Measurements from ENCODE around the gene VASP. TPM values are rescaled to one million over a fixed set of nuclear protein-coding genes. Genes with fewer than 3 reads are reported as not detected.
"Not testable (repeated sequence)": the region's sequence is repeated elsewhere in the genome, so short reads cannot be mapped to it uniquely, and the experiment has no call there.

VASP gene
- total and polyA plus RNA-seq, 7 donors, result 13.5 to 76.3 (median 22.7) TPM

DNA sequence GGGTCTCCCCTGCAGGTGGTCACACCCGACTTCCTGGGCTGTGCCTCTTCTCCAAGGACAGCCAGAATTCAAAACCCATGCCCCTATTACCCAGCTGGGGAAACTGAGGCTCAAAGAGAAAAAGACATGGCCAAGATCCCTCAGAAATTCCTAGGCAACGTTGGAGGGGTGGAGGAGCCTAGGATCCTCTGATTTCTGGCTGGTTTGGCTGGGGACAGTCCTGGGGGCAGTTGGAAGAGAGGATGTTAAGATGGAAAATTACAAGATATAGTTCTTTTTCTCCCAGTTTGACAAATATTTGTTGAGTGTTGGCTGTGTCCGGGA lies 2.4 kb downstream of the VASP start:
- H3K36me3 ChIP-seq (ENCODE audit: insufficient read depth in 1 of 2, low read depth in 1 of 2), result no peaks in the 10 kb centered on the region
- peaks cover 12% of the 10 kb centered on the region for H3K4me1 ChIP-seq
- no peaks in the 10 kb centered on the region for H3K9me3 ChIP-seq
- TF ChIP-seq, protein P1, sequence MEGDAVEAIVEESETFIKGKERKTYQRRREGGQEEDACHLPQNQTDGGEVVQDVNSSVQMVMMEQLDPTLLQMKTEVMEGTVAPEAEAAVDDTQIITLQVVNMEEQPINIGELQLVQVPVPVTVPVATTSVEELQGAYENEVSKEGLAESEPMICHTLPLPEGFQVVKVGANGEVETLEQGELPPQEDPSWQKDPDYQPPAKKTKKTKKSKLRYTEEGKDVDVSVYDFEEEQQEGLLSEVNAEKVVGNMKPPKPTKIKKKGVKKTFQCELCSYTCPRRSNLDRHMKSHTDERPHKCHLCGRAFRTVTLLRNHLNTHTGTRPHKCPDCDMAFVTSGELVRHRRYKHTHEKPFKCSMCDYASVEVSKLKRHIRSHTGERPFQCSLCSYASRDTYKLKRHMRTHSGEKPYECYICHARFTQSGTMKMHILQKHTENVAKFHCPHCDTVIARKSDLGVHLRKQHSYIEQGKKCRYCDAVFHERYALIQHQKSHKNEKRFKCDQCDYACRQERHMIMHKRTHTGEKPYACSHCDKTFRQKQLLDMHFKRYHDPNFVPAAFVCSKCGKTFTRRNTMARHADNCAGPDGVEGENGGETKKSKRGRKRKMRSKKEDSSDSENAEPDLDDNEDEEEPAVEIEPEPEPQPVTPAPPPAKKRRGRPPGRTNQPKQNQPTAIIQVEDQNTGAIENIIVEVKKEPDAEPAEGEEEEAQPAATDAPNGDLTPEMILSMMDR (IDR thresholded peaks at IDR 0.05), result no peak
- H3K27ac ChIP-seq, result peak overlapping the region; percentile 93
- WGBS, 3 donors, result 19 to 32% (median 23%) methylated on average over 3 of the region's 3 CpGs
- intact Hi-C loops (cut with DNase I), result no loop called here
- ATAC-seq, result no peak
- no peaks in the 10 kb centered on the region for H3K27me3 ChIP-seq (ENCODE audit: insufficient read depth in 3 of 3, low read length in 2 of 3)
- peak overlapping the region; percentile 100 for H3K4me3 ChIP-seq
- no peak for DNase-seq

DNA sequence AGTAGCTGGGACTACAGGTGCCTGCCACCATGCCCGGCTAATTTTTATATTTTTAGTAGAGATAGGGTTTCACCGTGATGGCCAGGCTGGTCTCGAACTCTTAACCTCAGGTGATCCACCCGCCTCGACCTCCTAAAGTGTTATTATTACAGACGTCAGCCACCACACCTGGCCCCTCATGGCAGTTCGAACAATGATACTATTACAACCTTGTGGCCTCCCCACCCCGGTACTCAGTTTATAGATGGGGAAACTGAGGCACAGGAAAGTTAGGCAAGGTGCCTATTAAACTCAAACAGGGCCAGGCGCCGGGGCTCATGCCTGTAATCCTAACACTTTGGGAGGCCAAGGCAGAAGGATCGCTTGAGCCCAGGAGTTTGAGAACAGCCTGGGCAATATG lies 3.1 kb downstream of the VASP start:
- ATAC-seq; intact Hi-C loops (cut with DNase I); H3K9me3 ChIP-seq; H3K27me3 ChIP-seq (ENCODE audit: insufficient read depth in 3 of 3, low read length in 2 of 3); H3K36me3 ChIP-seq (ENCODE audit: insufficient read depth in 1 of 2, low read depth in 1 of 2); DNase-seq: not testable (repeated sequence)
- peak overlapping the region; percentile 93 for H3K27ac ChIP-seq
- 69 to 77% (median 69%) methylated on average over 11 of the region's 11 CpGs for WGBS, 3 donors
- peaks cover 15% of the 10 kb centered on the region for H3K4me1 ChIP-seq
- H3K4me3 ChIP-seq, result peak overlapping the region; percentile 100

DNA sequence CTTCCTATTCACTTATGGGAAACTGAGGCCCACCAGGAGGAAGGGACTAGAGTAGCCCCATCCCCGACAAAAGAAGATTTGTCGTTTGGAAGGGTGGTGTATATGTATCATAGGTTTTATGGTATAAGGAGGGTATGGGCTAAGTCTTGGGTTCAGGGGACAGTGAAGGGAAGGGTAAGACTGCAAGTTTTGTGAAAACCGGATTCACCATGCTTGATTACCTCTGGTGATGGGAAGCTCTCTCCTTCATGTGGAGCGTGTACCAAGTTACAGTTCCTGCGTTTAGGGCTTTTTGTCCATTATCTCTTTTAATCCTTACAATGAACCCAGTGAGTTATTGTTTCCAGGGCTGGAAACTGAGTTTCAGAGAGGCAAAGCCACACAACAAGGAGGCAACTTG lies 3.8 kb downstream of the VASP start:
- WGBS, 3 donors, result 86 to 88% (median 88%) methylated on average over 5 of the region's 5 CpGs
- intact Hi-C loops (cut with DNase I), result no loop called here
- Histone ChIP-seq H3K27ac (no peak overlapping the region), H3K36me3 (ENCODE audit: insufficient read depth in 1 of 2, low read depth in 1 of 2) (no peaks in the 10 kb centered on the region), H3K4me1 (peaks cover 15% of the 10 kb centered on the region), H3K27me3 (ENCODE audit: insufficient read depth in 3 of 3, low read length in 2 of 3) (no peaks in the 10 kb centered on the region), H3K9me3 (no peaks in the 10 kb centered on the region), H3K4me3 (no peak overlapping the region)
- ATAC-seq (no peak), DNase-seq (no peak)
- TF ChIP-seq, protein P1 (IDR thresholded peaks at IDR 0.05), result no peak

DNA sequence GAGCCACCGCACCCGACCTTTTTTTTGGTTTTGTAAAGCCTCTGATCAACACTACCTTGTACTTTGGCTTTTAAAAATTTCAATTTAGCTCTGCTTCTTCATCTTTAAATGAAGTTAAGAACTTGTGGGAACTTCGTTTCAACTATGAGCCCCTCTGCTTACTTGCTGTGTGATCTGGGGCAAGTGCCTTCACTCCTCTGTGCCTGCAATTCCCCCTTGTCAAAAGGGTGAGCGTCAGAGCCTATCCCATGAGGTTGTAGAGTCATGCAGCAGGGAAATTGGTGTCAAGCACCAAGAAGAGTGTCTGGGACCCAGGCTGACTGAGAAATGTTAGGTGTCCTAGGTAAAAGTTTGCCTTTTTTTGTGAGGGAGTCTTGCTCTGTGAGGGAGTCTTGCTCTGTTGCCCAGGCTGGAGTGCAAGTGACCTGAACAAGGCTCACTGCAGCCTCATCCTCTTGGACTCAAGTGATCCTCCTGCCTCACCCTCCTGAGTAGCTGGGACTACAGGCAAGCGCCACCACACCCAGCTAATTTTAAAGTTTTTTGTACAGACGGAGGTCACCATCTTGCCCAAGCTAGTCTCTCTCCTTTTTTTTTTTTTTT lies 5.7 kb downstream of the VASP start:
- Histone ChIP-seq H3K4me3 (no peak overlapping the region), H3K36me3 (ENCODE audit: insufficient read depth in 1 of 2, low read depth in 1 of 2) (peaks cover 0 to 5% of the 10 kb centered on the region in 2 donors), H3K4me1 (peaks cover 15% of the 10 kb centered on the region), H3K27ac (no peak overlapping the region), H3K27me3 (ENCODE audit: insufficient read depth in 3 of 3, low read length in 2 of 3) (no peaks in the 10 kb centered on the region), H3K9me3 (no peaks in the 10 kb centered on the region)
- intact Hi-C loops (cut with DNase I), result no loop called here
- no peak for DNase-seq
- TF ChIP-seq, protein P1 (IDR thresholded peaks at IDR 0.05), result no peak
- 86 to 89% (median 87%) methylated on average over 6 of the region's 6 CpGs for WGBS, 3 donors
- ATAC-seq, result no peak

DNA sequence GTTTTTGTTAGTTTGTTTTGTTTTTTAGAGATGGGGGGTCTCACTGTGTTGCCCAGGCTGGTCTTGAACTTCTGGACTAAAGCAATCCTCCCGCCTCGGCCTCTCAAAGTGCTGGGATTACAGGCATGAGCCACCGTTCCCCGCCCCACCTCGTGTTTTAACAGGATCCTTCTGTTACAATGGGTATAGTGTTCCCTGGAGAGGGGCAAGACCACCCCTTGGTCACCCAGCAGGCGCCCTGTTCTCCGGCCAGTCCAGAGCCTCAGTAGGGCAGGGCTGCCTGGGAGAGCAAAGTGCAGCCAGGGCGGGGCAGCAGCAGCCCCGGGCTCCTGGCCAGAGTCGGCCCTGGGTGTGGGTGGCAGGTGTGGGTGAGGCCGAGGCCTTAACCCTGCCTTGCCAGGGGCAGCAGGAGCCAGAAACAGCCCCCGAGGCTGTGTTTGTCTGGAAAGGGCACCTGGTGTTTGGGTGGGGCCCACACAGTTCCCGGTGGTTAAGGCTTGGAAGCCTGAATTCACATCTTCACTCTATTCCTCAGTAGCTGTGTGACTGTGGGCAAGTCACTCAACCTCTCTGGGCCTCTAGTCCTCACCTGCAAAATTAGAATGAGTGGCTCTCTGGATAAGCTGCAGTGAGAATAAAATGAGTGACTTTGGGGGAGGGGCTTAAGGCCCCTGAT lies 7.2 kb downstream of the VASP start:
- Histone ChIP-seq H3K36me3 (ENCODE audit: insufficient read depth in 1 of 2, low read depth in 1 of 2) (peaks cover 0 to 21% of the 10 kb centered on the region in 2 donors), H3K9me3 (no peaks in the 10 kb centered on the region), H3K4me3 (no peak overlapping the region), H3K27me3 (ENCODE audit: insufficient read depth in 3 of 3, low read length in 2 of 3) (no peaks in the 10 kb centered on the region), H3K27ac (peak overlapping the region; percentile 55), H3K4me1 (peaks cover 15% of the 10 kb centered on the region)
- peak in 3 of 4 donors; percentile 29 to 31 (median 30) for ATAC-seq
- WGBS, 3 donors, result 49 to 52% (median 50%) methylated on average over 13 of the region's 13 CpGs
- DNase-seq, result no peak
- TF ChIP-seq, protein P1 (IDR thresholded peaks at IDR 0.05), result no peak
- intact Hi-C loops (cut with DNase I), result no loop called here

All from psoas muscle (tissue), 8 donors.